Measurements from ENCODE around the gene TES.

TES gene

GRCh38 chr7:116169060-116169459 is 41.3 kb upstream of the TES start:
- no peak overlapping the region; the same call in 1 of the 2 replicates for H2AFZ ChIP-seq (ENCODE audit: low read depth)
- H3K36me3 ChIP-seq (ENCODE audit: insufficient read depth) = no peaks in the 10 kb centered on the region
- no peak overlapping the region for H3K4me2 ChIP-seq
- peaks cover 19% of the 10 kb centered on the region for H3K4me1 ChIP-seq (ENCODE audit: low read depth, poor library complexity, severe bottlenecking)
- H3K4me3 ChIP-seq (IDR thresholded peaks at IDR 0.05; ENCODE audit: insufficient read depth, low read depth, low read length) = no peak overlapping the region
- no peaks in the 10 kb centered on the region for H4K20me1 ChIP-seq (ENCODE audit: insufficient read depth)
- no peak overlapping the region for H3K27ac ChIP-seq
- no peaks in the 10 kb centered on the region for H3K27me3 ChIP-seq (ENCODE audit: insufficient read depth, low read depth)
- H3K9ac ChIP-seq = no peak overlapping the region
- TF ChIP-seq CTCF (conservative IDR thresholded peaks at IDR 0.05; ENCODE audit: low read depth, low read length) = no peak
- no peaks in the 10 kb centered on the region for H3K79me2 ChIP-seq (ENCODE audit: insufficient read depth, low read depth)

- H3K4me1 ChIP-seq (ENCODE audit: low read depth, poor library complexity, severe bottlenecking) = peaks cover 7% of the 10 kb centered on the region
- H2AFZ ChIP-seq (ENCODE audit: low read depth) = no peak overlapping the region
- no peaks in the 10 kb centered on the region for H4K20me1 ChIP-seq (ENCODE audit: insufficient read depth)
- H3K9ac ChIP-seq = no peak overlapping the region
- TF ChIP-seq CTCF (conservative IDR thresholded peaks at IDR 0.05; ENCODE audit: low read depth, low read length) = no peak
- H3K4me2 ChIP-seq = no peak overlapping the region
- no peaks in the 10 kb centered on the region for H3K79me2 ChIP-seq (ENCODE audit: insufficient read depth, low read depth)
- H3K4me3 ChIP-seq (IDR thresholded peaks at IDR 0.05; ENCODE audit: insufficient read depth, low read depth, low read length) = no peak overlapping the region
- H3K27ac ChIP-seq = no peak overlapping the region
- no peaks in the 10 kb centered on the region for H3K36me3 ChIP-seq (ENCODE audit: insufficient read depth)
- H3K27me3 ChIP-seq (ENCODE audit: insufficient read depth, low read depth) = no peaks in the 10 kb centered on the region
Measured at GRCh38 chr7:116170180-116170579, 40.2 kb upstream of the TES start.

GRCh38 chr7:116171094-116171493 is 39.2 kb upstream of the TES start:
- Histone ChIP-seq H3K4me1 (ENCODE audit: low read depth, poor library complexity, severe bottlenecking) (no peaks in the 10 kb centered on the region), H4K20me1 (ENCODE audit: insufficient read depth) (no peaks in the 10 kb centered on the region), H3K27ac (no peak overlapping the region), H3K36me3 (ENCODE audit: insufficient read depth) (no peaks in the 10 kb centered on the region), H3K27me3 (ENCODE audit: insufficient read depth, low read depth) (no peaks in the 10 kb centered on the region), H3K9ac (no peak overlapping the region), H3K4me3 (IDR thresholded peaks at IDR 0.05; ENCODE audit: insufficient read depth, low read depth, low read length) (no peak overlapping the region), H2AFZ (ENCODE audit: low read depth) (no peak overlapping the region), H3K4me2 (no peak overlapping the region), H3K79me2 (ENCODE audit: insufficient read depth, low read depth) (no peaks in the 10 kb centered on the region)
- no peak for TF ChIP-seq CTCF (conservative IDR thresholded peaks at IDR 0.05; ENCODE audit: low read depth, low read length)

- no peaks in the 10 kb centered on the region for H3K79me2 ChIP-seq (ENCODE audit: insufficient read depth, low read depth)
- H2AFZ ChIP-seq (ENCODE audit: low read depth) = no peak overlapping the region
Measured at GRCh38 chr7:116172353-116172752, 38.0 kb upstream of the TES start.

More at GRCh38 chr7:116172353-116172752, 38.0 kb upstream of the TES start:
- Histone ChIP-seq H3K4me3 (IDR thresholded peaks at IDR 0.05; ENCODE audit: insufficient read depth, low read depth, low read length) (no peak overlapping the region), H4K20me1 (ENCODE audit: insufficient read depth) (no peaks in the 10 kb centered on the region), H3K27ac (no peak overlapping the region), H3K27me3 (ENCODE audit: insufficient read depth, low read depth) (no peaks in the 10 kb centered on the region), H3K36me3 (ENCODE audit: insufficient read depth) (no peaks in the 10 kb centered on the region), H3K4me1 (ENCODE audit: low read depth, poor library complexity, severe bottlenecking) (no peaks in the 10 kb centered on the region), H3K4me2 (no peak overlapping the region), H3K9ac (no peak overlapping the region)
- no peak for TF ChIP-seq CTCF (conservative IDR thresholded peaks at IDR 0.05; ENCODE audit: low read depth, low read length)
